Activated naive CD4-positive, alpha-beta T cell treated with anti-CD3 and anti-CD28 coated beads, Interleukin-2, amount 50 U/mL, for 16 hours (primary cell): Measurements from ENCODE around the gene TMOD2.
A peak's percentile ranks its signal among the peaks of the same experiment; 100 is the strongest.

Experiments used
- DNase-seq: peaks from one replicate; pipeline ENCODE4 v3.0.0-alpha.2; 2020

The TMOD2 gene

DNA sequence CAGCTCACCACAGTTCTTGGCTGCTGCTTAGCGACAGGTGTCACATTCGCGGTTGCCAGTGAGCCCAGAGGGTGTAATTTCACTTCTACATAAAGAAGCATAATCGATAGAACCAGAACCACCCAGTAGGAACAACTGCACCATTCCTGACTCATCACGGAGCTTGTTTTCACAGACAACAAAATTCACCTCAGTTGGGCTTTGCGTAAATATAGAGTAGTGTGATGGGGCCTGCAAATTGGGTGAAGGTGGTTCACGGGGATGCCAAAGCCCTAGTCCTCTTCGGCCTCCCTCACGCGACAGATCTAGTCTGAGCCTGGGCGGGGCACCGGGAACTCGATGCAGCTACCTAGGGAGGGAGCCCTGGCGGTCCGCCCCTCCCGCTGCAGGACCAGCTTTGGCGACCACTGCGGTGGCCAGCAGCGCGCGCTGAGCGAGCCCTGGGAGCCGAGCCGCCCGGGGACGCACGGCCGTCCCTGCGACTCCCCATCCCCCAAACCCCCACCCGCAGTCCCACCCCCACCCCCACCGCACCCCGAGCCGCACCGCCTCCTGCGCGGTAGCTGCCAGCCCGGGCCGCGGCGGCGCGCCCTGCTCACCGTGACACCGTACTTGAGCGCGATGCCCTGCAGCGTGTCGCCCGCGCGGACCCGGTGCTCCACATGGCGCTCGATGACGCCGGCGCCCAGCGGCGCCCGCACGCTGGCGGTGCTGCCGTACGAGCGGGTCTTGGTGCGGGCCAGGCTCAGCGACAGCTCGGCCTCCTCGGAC lies 14.5 kb upstream of the TMOD2 start:
- peak; percentile 67 for DNase-seq

DNA sequence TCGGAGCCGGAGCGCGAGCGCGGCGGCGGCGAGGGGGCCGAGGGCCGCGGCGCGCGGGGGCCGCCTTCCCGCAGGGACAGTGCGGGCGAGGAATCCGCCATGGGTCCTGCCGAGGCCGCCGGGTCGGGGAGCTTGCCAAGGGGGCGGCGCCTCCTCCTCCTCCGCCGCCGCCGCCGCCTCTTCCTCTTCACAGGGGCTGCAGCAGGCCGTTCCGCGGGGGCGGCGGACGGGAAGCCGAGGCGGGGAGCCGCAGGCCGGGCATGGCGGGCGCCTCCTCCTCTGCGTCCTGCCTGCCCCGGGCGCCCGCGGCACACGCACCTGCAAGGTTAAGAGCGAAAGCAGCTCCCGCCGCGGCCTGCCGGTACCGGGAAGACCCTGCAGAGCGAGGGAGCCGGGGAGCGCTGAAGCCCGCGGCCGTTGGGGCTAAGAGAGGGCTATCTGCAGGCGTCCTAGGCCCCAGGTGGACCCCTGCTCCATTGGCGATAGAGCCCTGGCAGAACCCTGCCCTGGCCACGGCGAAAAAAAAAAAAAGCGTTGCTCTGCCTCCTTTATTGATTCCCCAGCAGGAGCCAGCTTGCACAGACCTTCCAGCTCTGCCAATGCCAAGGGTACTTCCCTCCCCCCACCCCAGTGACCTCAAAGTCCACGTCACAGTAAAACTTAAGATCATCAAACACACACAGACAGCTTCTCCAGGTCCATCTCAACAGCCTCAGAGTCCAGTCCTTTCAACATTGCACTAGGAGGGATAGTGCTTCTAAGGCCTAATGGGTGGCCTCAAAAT lies 13.7 kb upstream of the TMOD2 start, which contains the start of gene LYSMD2:
Gene LYSMD2, minus strand, starts transcription at position 134 of the 784 bp plus-strand sequence. Its CDS starts 33 bp downstream, at position 101.
- peak; percentile 76 for DNase-seq

GRCh38 chr15:51738553-51738952 lies 12.8 kb upstream of the TMOD2 start:
- no peak for DNase-seq

GRCh38 chr15:51739061-51739712 lies 12.2 kb upstream of the TMOD2 start:
- DNase-seq: no peak

GRCh38 chr15:51749307-51749706 lies 2.1 kb upstream of the TMOD2 start:
- no peak for DNase-seq

- no peak for DNase-seq
Measured at GRCh38 chr15:51750186-51750585, 1.2 kb upstream of the TMOD2 start.

DNA sequence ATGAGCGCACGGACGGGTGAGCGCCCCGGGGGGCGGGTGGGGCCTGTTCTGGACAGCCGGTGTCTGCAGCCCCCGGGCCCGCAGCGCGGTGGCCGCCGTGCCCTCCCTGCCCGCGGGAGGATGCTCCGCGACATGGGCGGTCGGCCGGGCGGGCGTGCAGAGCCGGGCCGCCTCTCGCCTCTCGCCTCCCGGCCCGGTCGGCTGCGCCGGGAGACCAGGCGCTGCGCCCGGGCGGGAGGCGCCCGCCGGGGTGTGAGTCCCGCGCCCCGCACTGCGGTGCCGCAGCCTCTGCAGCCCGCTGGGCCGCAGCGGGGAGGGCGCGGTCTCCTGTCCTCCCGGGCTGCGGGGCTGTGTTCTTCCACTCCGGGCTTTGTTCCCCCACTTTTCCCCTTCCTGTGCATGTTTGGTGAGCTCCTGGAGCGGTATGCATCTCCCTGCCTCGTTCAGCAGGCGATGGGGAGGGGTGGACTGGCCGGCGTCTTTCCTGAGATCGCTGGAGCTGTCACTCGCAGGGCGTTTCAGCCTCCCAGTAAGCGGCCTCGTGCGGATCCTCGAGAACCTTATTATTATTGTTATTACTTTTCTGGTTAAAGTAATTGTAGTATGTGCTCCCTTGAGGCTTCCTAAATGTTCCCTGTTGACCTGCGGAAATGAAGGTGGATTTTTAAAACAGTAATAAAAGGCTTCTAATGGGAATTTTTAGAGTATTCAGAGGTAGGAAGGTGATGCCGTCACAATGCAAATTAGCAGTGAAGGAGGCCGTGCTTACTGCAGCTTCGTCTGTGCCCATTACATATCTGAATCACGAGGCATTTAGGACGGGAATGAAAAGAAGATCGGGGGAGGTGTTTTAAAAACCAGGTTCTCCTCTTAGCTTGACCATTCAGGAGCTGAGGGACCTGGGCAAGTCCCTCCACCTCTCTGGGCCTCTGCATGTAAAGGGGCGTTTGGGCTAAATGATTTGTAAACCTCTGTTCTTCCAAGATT lies 593 bp downstream of the TMOD2 start:
- peak; percentile 21 for DNase-seq

DNA sequence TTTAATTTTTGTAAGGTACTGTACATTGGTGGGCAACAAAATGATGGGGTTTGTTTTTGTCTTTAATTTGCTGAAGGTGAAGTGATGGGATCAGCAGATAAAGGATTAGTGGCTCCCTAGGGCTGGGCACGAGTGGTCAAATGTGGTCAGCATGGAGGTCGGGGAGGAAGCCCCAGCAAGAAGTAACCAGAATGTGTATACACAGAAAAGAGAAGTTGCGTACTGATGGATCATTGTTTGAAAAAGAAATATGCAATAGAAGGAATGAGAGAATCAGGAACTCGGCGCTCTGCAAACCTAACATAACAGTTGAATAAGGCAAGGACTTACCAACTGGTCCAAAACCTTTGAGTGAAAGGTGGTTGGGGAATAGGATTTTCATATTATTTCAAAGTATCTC lies 1.5 kb downstream of the TMOD2 start:
- no peak for DNase-seq

GRCh38 chr15:51754267-51754666 lies 2.9 kb downstream of the TMOD2 start:
- no peak for DNase-seq

DNA sequence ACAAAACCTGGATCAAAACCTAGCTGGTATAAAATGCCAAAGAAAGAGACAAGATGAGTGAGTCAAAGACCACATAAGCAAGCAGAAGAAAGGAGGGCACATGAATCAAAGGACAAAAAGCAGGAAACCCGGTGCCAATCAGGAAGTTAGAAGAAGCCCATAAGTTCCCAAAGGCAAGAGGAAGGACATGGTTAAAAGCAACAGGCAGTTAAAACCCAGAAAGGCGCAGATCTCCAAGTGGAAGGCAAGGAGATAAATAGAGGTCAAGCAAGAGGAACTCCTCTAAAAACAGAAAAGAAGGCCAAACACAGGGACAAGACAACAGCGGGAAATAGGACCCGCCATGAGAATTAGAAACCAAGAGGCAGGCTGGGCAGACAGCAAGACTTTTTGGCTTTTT lies 4.4 kb downstream of the TMOD2 start:
- no peak for DNase-seq

GRCh38 chr15:51756482-51756881 lies 5.1 kb downstream of the TMOD2 start:
- no peak for DNase-seq

DNA sequence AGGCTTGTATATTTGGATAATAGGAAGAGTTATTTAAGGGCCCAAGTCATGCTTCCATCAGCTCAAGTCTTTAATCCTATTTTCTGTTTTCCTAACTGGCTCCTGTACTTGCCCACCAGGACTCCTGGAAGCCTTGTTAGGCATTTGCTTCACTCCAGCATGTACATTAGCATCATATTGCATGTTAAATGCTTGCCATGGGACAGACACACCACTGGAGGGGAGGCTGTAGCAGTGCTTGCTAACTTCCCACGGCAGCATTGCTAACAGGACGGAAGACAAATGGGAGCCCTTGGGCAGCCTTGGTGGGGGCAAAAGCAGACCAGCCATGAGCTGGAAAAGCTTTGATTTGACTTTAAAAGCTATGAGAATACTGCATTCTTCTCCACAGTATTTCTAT lies 6.1 kb downstream of the TMOD2 start:
- no peak for DNase-seq

GRCh38 chr15:51758645-51759044 lies 7.2 kb downstream of the TMOD2 start:
- DNase-seq: no peak

DNA sequence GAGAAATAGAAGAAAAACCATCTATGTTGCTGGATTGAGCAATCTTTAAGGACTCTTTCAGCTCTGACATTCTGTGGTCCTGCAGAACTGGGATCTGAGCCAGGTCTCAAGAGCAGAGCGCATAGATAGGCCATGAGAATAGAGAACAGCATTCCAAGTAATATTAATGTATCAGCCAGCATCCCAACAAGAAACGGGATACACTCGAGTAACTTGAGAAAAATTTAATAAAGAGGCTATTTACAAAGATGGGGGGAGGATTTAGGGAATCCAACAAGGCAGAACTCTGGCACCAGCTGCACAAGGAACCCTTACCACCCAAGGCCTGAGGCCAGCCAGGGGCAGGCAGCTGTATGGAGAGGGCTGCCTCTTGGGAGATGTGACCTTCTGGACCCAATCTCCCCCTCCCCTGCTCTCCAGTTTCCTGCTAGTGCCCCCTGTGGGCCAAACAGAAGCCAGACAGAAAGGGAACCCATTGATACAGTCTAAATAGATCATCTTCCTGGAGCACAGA lies 8.2 kb downstream of the TMOD2 start:
- DNase-seq: no peak

- DNase-seq: no peak
Measured at GRCh38 chr15:51760805-51761204, 9.4 kb downstream of the TMOD2 start.

GRCh38 chr15:51765751-51766150 lies 14.4 kb downstream of the TMOD2 start:
- no peak for DNase-seq

DNA sequence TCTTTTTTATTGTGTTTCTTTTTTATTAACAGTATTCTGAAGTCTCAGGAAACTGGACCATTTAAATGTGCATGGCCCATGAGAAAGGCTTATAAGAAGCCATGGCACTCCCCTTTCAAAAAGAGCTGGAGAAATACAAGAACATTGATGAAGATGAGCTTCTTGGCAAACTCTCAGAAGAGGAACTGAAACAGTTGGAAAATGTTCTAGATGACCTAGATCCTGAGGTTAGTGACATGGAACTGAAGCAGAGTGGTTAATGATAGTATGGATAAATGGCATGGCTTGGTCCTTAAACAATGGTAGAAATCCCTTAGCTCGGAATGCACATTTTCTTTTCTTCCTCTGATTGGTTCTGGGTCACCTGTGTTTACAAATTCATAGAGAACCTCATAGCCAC lies 14.9 kb downstream of the TMOD2 start:
- no peak for DNase-seq

DNA sequence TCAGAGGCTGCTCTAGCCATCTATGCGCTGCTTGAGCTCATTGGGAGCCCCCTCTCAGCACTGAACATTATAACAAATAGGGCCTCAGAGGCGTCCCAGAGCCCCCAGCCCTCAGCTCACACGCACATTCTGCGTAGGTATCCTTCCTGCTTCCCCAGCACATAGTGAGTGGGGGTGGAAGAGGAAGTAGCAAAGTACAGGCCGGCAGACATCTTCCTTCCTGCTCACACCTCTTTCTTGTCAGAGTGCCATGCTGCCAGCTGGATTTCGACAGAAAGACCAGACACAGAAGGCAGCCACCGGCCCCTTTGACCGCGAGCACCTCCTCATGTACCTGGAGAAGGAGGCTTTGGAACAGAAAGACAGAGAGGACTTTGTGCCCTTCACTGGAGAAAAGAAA lies 16.6 kb downstream of the TMOD2 start:
- no peak for DNase-seq

GRCh38 chr15:51770902-51771301 lies 19.5 kb downstream of the TMOD2 start:
- DNase-seq: no peak

- no peak for DNase-seq
Measured at GRCh38 chr15:51771773-51772172, 20.4 kb downstream of the TMOD2 start.

- DNase-seq: no peak
Measured at GRCh38 chr15:51774916-51775315, 23.5 kb downstream of the TMOD2 start.
